ENCODE data around the gene UPK1A. TPM values are rescaled to one million over a fixed set of nuclear protein-coding genes. Genes with fewer than 3 reads are reported as not detected.
"Not testable (repeated sequence)": the region's sequence is repeated elsewhere in the genome, so short reads cannot be mapped to it uniquely, and the experiment has no call there.

The UPK1A gene
- total and polyA plus RNA-seq, 4 experiments from 2014 or later: 0.55 to 0.72 TPM; not detected in 2

- DNase-seq; H3K27me3 ChIP-seq (ENCODE audit: insufficient read depth, low read length); H3K27me3 Mint-ChIP-seq; H3K4me3 Mint-ChIP-seq; intact Hi-C loops (cut with micrococcal nuclease); H3K4me3 ChIP-seq (ENCODE audit: low read length in 2 of 2); H3K9me3 ChIP-seq (ENCODE audit: control insufficient read depth in 1 of 2, low read length in 2 of 2); H3K27ac ChIP-seq (ENCODE audit: low read depth, low read length); H3K9me3 Mint-ChIP-seq: not testable (repeated sequence)
- H3K4me1 ChIP-seq (ENCODE audit: insufficient read depth, low read length): peaks cover 14% of the 10 kb centered on the region
- peaks cover 42% of the 10 kb centered on the region for H3K36me3 ChIP-seq (ENCODE audit: insufficient read depth, low read length)
- ChIA-PET POLR2A (ENCODE audit: partially characterized antibody) (interaction anchor here (0.6 to 0.9 kb wide), 3 partner anchors 8 to 11 kb away, joined by 3 to 4 read pairs (median 3); no protein-coding TSS in a partner anchor), CTCF (ENCODE audit: partially characterized antibody) (interaction anchor here (0.5 to 1.0 kb wide), 2 partner anchors 39 to 106 kb away, joined by 3 read pairs; no protein-coding TSS in a partner anchor)
- peaks cover 33 to 55% of the 10 kb centered on the region in 2 donors for H3K36me3 Mint-ChIP-seq
- H3K4me1 Mint-ChIP-seq: peaks cover 19 to 24% (median 22%) of the 10 kb centered on the region in 4 donors
- H3K27ac Mint-ChIP-seq: peak overlapping the region in 1 of 7 donors; percentile 48
Observed at GRCh38 chr19:35654828-35655227, 11.5 kb upstream of the UPK1A start.

GRCh38 chr19:35655600-35655999 lies 10.7 kb upstream of the UPK1A start:
- Mint-ChIP-seq H3K27ac (peak overlapping the region in 2 of 7 donors; percentile 29 to 35), H3K4me1 (peaks cover 15 to 24% (median 18%) of the 10 kb centered on the region in 4 donors), H3K4me3 (no peak overlapping the region), H3K36me3 (peaks cover 33 to 59% of the 10 kb centered on the region in 2 donors), H3K27me3 (no peaks in the 10 kb centered on the region), H3K9me3 (peaks cover 0 to under 1% (median 0%) of the 10 kb centered on the region in 8 donors)
- H3K27me3 ChIP-seq (ENCODE audit: insufficient read depth, low read length): no peaks in the 10 kb centered on the region
- ChIA-PET CTCF (ENCODE audit: partially characterized antibody) (no interaction called here), POLR2A (ENCODE audit: partially characterized antibody) (no interaction called here)
- peaks cover 6% of the 10 kb centered on the region for H3K4me1 ChIP-seq (ENCODE audit: insufficient read depth, low read length)
- no peak for DNase-seq
- no peaks in the 10 kb centered on the region for H3K9me3 ChIP-seq (ENCODE audit: control insufficient read depth in 1 of 2, low read length in 2 of 2)
- no peak overlapping the region for H3K27ac ChIP-seq (ENCODE audit: low read depth, low read length)
- intact Hi-C loops (cut with micrococcal nuclease): no loop called here
- H3K4me3 ChIP-seq (ENCODE audit: low read length in 2 of 2): no peak overlapping the region
- H3K36me3 ChIP-seq (ENCODE audit: insufficient read depth, low read length): peaks cover 42% of the 10 kb centered on the region

DNA sequence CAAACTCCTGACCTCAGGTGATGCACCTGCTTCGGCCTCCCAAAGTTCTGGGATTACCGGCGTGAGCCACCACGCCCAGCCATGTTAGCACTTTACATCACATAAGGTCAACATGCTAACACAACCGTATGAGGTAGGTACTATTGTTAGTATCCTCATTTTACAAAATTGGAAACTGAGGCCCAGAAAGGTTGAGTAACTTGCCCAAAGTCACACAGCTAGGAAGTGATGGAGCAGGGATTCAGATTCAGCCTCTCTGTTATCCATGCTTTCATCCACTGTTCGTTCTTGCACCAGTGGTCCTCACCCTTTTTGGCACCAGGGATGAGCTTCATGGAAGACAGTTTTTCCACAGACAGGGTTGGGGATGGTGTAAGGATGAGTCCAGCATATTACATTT lies 9.6 kb upstream of the UPK1A start:
- CTCF ChIA-PET (ENCODE audit: partially characterized antibody): interaction anchor here (0.7 to 1.2 kb wide), 3 partner anchors 9 to 48 kb away, joined by 3 read pairs; partner anchors contain the start of gene COX6B1
- Mint-ChIP-seq H3K4me3 (no peak overlapping the region), H3K9me3 (peaks cover 0 to 2% (median 0%) of the 10 kb centered on the region in 8 donors), H3K27ac (no peak overlapping the region), H3K27me3 (no peaks in the 10 kb centered on the region), H3K36me3 (peaks cover 32 to 57% of the 10 kb centered on the region in 2 donors), H3K4me1 (peaks cover 7 to 14% (median 10%) of the 10 kb centered on the region in 4 donors)
- H3K27ac ChIP-seq (ENCODE audit: low read depth, low read length): no peak overlapping the region
- no peak overlapping the region for H3K4me3 ChIP-seq (ENCODE audit: low read length in 2 of 2)
- no peak for DNase-seq
- peaks cover 42% of the 10 kb centered on the region for H3K36me3 ChIP-seq (ENCODE audit: insufficient read depth, low read length)
- no peaks in the 10 kb centered on the region for H3K4me1 ChIP-seq (ENCODE audit: insufficient read depth, low read length)
- POLR2A ChIA-PET (ENCODE audit: partially characterized antibody): no interaction called here
- intact Hi-C loops (cut with micrococcal nuclease): no loop called here
- H3K27me3 ChIP-seq (ENCODE audit: insufficient read depth, low read length): no peaks in the 10 kb centered on the region
- H3K9me3 ChIP-seq (ENCODE audit: control insufficient read depth in 1 of 2, low read length in 2 of 2): no peaks in the 10 kb centered on the region

- Mint-ChIP-seq H3K27me3 (no peaks in the 10 kb centered on the region), H3K4me3 (no peak overlapping the region), H3K27ac (peak overlapping the region in 3 of 7 donors; percentile 2 to 32 (median 6)), H3K9me3 (peaks cover 0 to 2% (median 0%) of the 10 kb centered on the region in 8 donors), H3K4me1 (peaks cover 5 to 13% (median 10%) of the 10 kb centered on the region in 4 donors), H3K36me3 (peaks cover 30 to 60% of the 10 kb centered on the region in 2 donors)
- Histone ChIP-seq H3K4me3 (ENCODE audit: low read length in 2 of 2) (no peak overlapping the region), H3K9me3 (ENCODE audit: control insufficient read depth in 1 of 2, low read length in 2 of 2) (no peaks in the 10 kb centered on the region), H3K4me1 (ENCODE audit: insufficient read depth, low read length) (no peaks in the 10 kb centered on the region), H3K27ac (ENCODE audit: low read depth, low read length) (no peak overlapping the region), H3K27me3 (ENCODE audit: insufficient read depth, low read length) (no peaks in the 10 kb centered on the region), H3K36me3 (ENCODE audit: insufficient read depth, low read length) (peaks cover 42% of the 10 kb centered on the region)
- intact Hi-C loops (cut with micrococcal nuclease): no loop called here
- DNase-seq: no peak
- ChIA-PET POLR2A (ENCODE audit: partially characterized antibody) (no interaction called here), CTCF (ENCODE audit: partially characterized antibody) (interaction anchor here (0.6 kb wide), 1 partner anchor 559 kb away, joined by 3 read pairs; no protein-coding TSS in a partner anchor)
Observed at GRCh38 chr19:35657904-35658700, 8.2 kb upstream of the UPK1A start.

DNA sequence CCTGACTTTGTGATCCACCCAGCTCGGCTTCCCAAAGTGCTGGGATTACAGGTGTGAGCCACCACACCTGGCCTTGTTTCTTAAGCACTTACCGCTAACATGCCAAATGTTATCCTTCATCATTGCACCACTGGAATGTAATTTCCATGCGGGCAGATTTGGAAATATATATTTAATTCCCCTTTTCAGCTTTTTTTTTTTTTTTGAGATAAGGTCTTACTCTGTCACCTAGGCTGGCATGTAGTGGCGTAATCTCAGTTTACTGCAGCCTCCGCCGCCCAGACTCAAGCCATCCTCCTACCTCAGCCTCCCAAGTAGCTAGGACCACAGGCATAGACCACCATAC lies 4.3 kb upstream of the UPK1A start:
- Histone ChIP-seq H3K27ac (ENCODE audit: low read depth, low read length) (no peak overlapping the region), H3K9me3 (ENCODE audit: control insufficient read depth in 1 of 2, low read length in 2 of 2) (no peaks in the 10 kb centered on the region), H3K4me3 (ENCODE audit: low read length in 2 of 2) (no peak overlapping the region), H3K4me1 (ENCODE audit: insufficient read depth, low read length) (no peaks in the 10 kb centered on the region), H3K36me3 (ENCODE audit: insufficient read depth, low read length) (peaks cover 15% of the 10 kb centered on the region), H3K27me3 (ENCODE audit: insufficient read depth, low read length) (no peaks in the 10 kb centered on the region)
- no peaks in the 10 kb centered on the region for H3K27me3 Mint-ChIP-seq
- H3K4me3 Mint-ChIP-seq: no peak overlapping the region
- H3K9me3 Mint-ChIP-seq: peaks cover 0 to 2% (median 0%) of the 10 kb centered on the region in 8 donors
- no peak overlapping the region for H3K27ac Mint-ChIP-seq
- peaks cover 0 to 6% (median 3%) of the 10 kb centered on the region in 4 donors for H3K4me1 Mint-ChIP-seq
- CTCF ChIA-PET (ENCODE audit: partially characterized antibody): interaction anchor here (0.6 to 1.4 kb wide), 2 partner anchors 8 to 288 kb away, joined by 3 read pairs; no protein-coding TSS in a partner anchor
- H3K36me3 Mint-ChIP-seq: peaks cover 7 to 38% of the 10 kb centered on the region in 2 donors
- POLR2A ChIA-PET (ENCODE audit: partially characterized antibody): no interaction called here
- intact Hi-C loops (cut with micrococcal nuclease): no loop called here
- no peak for DNase-seq

- no peak overlapping the region for H3K4me3 ChIP-seq (ENCODE audit: low read length in 2 of 2)
- POLR2A ChIA-PET (ENCODE audit: partially characterized antibody): interaction anchor here (0.6 to 1.6 kb wide), 2 partner anchors 9 to 16 kb away, joined by 3 to 5 read pairs; partner anchors contain the start of gene COX6B1
- Mint-ChIP-seq H3K4me1 (peaks cover 0 to 5% (median under 1%) of the 10 kb centered on the region in 4 donors), H3K27me3 (no peaks in the 10 kb centered on the region), H3K27ac (no peak overlapping the region), H3K36me3 (peaks cover 0 to 23% of the 10 kb centered on the region in 2 donors), H3K9me3 (peaks cover 0 to 2% (median 0%) of the 10 kb centered on the region in 8 donors), H3K4me3 (peak overlapping the region in 1 of 8 donors; percentile 31)
- intact Hi-C loops (cut with micrococcal nuclease): no loop called here
- no peaks in the 10 kb centered on the region for H3K36me3 ChIP-seq (ENCODE audit: insufficient read depth, low read length)
- CTCF ChIA-PET (ENCODE audit: partially characterized antibody): no interaction called here
- no peak overlapping the region for H3K27ac ChIP-seq (ENCODE audit: low read depth, low read length)
- no peaks in the 10 kb centered on the region for H3K4me1 ChIP-seq (ENCODE audit: insufficient read depth, low read length)
- no peaks in the 10 kb centered on the region for H3K27me3 ChIP-seq (ENCODE audit: insufficient read depth, low read length)
- no peaks in the 10 kb centered on the region for H3K9me3 ChIP-seq (ENCODE audit: control insufficient read depth in 1 of 2, low read length in 2 of 2)
- no peak for DNase-seq
Observed at GRCh38 chr19:35663981-35664380, 2.3 kb upstream of the UPK1A start.

DNA sequence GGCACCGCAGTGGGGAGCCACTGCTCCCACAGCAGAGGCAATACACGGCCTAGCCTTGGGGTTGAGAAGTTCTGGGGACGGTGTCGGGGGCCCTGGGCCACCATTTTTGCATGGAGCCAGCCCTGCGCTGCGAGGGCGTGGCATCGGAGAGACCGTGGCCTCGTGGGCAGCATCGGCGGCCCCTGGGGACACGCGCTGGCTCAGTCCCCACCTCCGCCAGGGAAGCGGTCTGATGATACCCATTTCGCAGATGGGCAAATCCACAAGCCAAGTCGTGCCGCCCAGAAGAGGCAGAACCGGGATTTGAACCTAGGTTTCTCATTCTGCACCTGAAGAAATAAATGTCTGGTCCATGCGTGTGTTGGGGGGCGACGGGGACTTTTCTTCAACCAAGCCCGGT lies 1.2 kb upstream of the UPK1A start:
- no peak overlapping the region for H3K27ac ChIP-seq (ENCODE audit: low read depth, low read length)
- H3K9me3 Mint-ChIP-seq: peaks cover 0 to 2% (median 0%) of the 10 kb centered on the region in 8 donors
- no peaks in the 10 kb centered on the region for H3K36me3 ChIP-seq (ENCODE audit: insufficient read depth, low read length)
- no peaks in the 10 kb centered on the region for H3K9me3 ChIP-seq (ENCODE audit: control insufficient read depth in 1 of 2, low read length in 2 of 2)
- H3K4me3 Mint-ChIP-seq: no peak overlapping the region
- no peak overlapping the region for H3K27ac Mint-ChIP-seq
- H3K27me3 ChIP-seq (ENCODE audit: insufficient read depth, low read length): no peaks in the 10 kb centered on the region
- DNase-seq: no peak
- ChIA-PET POLR2A (ENCODE audit: partially characterized antibody) (interaction anchor here (1.6 kb wide), 1 partner anchor 17 kb away, joined by 5 read pairs; the partner anchor contains the start of gene COX6B1), CTCF (ENCODE audit: partially characterized antibody) (no interaction called here)
- H3K4me1 ChIP-seq (ENCODE audit: insufficient read depth, low read length): no peaks in the 10 kb centered on the region
- H3K4me1 Mint-ChIP-seq: peaks cover 0 to 5% (median under 1%) of the 10 kb centered on the region in 4 donors
- intact Hi-C loops (cut with micrococcal nuclease): no loop called here
- H3K4me3 ChIP-seq (ENCODE audit: low read length in 2 of 2): no peak overlapping the region
- peaks cover 0 to 19% of the 10 kb centered on the region in 2 donors for H3K36me3 Mint-ChIP-seq
- H3K27me3 Mint-ChIP-seq: peaks cover 6 to 7% of the 10 kb centered on the region in 2 donors

All from CD4-positive, alpha-beta memory T cell (primary cell).